Measurements from ENCODE around the gene RAX2.

Gene RAX2

DNA sequence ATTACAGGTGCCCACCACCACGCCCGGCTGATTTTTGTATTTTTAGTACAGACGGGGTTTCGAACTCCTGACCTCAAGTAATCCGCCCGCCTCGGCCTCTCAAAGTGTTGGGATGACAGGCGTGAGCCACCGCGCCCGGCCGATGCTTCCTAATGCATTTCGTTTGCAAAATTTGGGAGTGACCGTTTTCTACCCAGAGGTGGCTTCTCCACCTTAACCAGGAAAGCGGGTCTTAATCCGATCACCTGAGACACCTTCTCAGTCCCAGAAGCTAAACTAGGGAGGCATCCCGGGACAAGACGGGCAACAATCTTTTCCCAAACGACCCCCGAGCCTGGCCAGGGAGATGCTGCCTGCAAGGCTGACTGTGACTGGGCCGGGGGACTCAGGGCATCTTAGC is 29.0 kb upstream of the RAX2 start:
- DNase-seq: no peak

GRCh38 chr19:3798137-3798536 is 26.1 kb upstream of the RAX2 start:
- no peak for DNase-seq

DNA sequence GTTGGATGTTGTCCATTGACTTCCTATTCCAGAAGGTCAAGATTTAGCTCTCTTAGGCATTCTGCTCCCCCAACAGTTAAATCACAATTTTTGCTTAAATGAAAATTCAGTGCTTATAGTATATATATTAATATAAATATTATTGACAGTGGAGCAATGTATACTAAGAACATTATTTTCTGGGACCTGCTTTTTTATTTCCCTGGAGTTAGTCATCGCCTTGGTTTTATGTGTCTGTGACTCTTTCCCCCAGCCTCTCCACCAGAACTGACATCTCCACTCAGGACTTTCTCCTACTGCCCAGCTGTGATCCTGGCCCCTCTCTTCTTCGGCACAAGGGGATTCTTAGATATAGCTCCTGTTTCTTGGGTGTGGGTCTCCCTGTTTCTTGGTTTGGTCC is 24.3 kb upstream of the RAX2 start:
- DNase-seq: no peak

DNA sequence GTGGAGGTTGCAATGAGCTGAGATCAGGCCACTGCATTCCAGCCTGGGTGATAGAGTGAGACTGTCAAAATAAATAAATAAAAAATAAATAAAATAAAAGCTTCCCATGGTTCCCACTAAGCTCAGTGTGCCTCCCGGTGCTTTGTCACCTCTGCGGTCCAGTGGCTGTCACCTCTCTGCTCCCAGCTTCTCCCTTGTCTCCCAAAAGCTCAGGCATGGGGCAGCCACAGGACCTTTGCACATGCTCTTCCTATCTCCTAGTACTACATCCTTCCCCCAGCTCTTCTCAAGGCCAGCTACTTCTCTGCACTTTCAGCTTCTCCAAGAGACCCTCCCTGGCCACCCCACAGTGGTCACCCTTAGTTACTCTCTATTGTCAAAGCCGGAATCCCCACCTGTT is 21.8 kb upstream of the RAX2 start:
- DNase-seq: no peak

- no peak for DNase-seq
Measured at GRCh38 chr19:3792114-3792513, 20.1 kb upstream of the RAX2 start.

GRCh38 chr19:3790941-3791340 is 18.9 kb upstream of the RAX2 start:
- no peak for DNase-seq

DNA sequence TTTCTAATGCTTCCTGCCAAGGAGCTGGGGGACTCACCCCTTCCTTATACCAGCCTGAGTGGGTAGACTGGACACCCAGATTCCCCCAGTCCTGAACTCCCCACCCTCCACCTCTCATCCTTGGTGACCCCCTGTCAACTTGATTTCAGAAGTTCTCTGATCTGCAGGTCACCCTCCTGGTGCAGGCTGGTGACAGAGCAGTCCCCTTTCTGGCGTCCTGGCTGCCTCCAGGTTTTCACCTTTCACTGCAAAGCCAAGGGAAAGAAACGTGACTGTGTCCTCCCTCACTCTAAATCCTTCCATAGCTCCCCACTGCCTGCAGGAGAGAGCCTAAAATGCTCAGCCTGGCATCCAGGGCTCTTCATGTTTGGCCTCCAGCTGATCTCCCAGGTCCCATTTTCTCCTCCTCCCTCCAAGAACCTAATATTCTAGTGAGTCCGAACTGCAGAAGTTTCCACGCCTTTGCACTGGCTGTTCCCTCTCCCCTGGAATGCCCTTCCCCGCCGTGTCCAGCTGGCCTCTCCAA is 18.2 kb upstream of the RAX2 start:
- DNase-seq: no peak

DNA sequence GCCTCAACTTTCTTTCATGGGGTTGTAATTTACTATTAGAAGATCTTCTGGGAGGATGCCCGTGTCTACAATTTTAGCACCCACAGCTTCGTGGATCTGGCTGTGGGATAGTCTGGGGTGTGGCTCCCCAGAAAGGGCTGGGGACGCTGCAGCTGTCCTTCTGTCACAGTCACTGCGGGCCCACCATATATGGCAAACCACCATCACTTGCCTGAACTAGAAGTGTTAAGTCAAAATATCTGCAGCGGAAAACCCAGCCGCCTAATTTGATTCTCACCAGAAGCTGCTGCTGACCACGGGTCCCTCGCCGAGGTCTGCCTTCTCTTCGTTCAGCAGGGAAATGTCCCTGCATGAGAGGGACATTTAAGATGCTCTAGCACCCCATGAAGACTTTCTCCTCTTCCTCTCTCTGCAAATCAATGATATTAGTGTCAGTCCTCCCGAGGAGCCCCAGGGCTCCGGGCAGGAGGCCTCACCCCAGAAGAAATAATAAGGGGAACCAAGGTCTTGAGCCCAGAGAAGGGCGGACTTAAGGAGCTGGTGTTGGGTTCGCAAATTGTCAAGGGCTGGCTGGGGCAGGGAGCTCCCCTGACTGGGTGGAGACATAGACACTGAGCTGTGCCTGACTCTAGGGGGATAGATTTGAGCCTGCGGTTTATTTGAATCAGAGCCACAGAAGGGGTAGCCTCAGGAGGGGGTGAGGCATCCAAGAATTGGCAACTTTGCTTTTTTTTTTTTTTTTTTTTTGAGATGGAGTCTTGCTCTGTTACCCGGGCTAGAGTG is 17.2 kb upstream of the RAX2 start:
- no peak for DNase-seq

DNA sequence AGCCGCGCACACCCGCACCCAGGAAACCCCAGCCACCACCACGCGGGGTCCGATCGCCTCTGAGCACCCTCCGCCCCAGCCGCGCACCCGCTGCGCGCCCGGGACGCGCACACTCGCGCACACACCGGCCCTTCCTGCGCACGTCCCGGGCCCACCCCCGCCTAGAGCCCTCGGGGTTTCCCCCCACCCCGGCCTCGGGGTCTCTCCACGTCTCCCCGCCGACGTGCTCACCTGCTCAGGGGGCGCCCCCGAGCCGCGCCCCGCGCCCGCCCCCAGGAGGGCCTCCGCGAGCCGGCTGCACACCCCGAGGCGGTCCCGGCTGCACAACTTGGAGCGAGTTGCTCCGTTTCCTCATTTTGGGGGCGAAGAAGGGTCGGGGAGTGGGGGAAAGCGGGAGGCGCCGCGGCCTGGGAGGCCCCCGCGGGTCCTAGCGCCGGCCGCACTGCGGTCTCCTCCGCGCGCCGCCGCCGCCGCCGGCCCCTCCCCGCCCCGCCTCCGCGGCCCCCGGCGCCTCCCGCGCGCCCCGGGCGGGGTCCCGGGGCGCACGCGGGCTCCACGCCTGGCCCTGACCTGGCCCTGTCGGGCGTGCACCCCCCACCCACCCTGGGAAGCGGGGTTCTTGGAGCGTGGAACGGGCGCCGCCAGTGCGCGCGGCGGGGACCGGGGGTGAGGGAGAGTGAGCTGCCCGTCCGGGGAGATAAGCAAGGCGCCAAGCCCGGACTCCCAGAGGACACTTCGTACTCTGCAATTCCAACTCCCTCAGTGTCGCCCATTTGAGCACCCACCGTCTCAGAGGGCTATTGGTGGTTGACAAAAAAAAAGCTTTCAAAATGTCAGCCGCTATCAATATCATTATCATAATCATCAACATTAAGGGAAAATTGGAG is 14.2 kb upstream of the RAX2 start, which contains the start of gene MATK:
TSS of gene MATK (minus strand) at position 444 of the 887 bp plus-strand sequence. CDS start 1,246 bp downstream, outside the sequence.
- DNase-seq: no peak

DNA sequence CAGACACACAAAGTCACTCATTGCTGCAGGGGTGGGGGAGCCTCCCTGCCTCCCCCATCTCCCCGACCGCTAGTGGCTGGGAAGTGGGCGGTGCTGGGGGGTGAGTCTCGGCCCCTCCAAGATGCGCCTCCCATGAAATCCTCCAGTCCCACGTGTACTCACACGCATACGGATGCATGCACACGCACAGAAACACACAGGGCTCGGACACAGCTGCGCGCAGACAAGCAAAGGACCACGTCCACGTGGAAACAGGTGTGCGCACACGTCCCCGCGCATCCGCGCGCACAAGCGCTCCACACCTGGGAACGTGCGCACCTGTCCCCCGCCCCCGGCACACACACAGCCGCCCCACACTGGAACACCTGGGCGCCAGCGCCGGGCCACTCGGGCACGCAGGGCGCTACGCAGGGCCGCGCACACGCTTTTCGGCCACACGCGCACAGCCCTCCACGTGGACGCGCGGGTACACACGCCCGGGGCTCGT is 13.5 kb upstream of the RAX2 start:
- no peak for DNase-seq

GRCh38 chr19:3784607-3785450 is 12.8 kb upstream of the RAX2 start:
- DNase-seq: no peak

DNA sequence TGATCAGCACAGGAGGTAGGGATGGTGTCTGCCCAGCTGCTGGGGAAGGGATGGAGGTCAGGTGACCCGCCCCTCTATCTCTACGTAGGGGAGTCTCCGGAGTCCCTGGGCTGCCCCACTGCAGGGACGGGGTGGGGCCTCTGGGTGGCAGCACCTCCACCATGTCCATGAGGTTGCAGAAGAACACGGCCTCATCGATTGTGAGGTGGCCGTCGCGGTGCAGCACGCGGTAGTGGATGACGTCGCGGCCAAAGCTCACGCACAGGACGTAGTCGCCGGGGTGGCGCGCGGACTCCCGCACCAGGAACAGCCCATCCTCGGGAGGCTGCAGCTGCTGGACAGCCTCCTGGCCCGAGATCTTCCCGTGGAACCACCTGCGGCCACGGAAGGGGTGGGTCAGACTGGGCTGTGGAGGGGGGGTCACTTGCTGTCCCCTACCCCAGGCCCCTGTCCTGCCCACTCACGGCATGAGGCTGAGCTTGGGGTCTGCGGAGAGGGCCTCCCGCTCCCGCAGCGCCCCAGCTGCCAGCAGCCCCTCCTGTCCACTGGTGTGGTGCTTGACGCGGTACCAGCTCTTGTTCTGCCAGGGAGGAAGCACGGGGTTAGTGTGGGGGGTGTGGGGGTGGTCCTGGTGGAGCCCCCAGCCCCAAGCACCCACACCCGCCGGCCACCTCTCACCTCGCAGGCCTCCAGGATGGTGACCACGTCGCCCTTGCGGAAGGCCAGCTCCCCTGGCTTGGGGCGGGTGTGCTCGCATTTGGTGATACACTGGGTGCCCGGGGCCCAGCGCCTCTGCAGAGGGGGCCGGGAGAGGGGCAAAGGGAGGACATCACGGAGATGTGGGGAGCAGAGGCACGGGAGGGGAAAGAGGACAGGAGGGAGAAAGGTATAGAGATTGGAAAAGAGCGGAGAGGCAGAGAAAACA is 11.9 kb upstream of the RAX2 start:
- no peak for DNase-seq

DNA sequence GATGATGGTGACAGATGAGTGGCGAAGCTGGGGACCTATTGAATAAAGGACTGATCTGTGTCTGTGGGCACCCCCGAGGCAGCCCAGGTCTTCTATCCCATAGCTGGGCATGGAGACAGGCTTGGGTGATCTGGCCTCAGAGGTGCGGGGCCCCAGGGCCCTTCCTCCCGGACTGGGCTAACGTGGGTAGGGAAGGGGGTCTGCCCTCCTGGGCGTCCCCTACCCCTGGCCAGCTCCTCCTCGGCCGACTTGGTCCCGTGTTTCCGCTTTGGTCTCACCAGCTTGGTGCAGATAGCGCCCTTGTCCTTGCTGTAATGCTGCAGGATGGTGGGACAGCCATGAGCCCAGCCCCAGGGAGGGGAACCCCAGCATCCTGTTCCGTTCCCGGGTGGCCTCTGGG is 10.9 kb upstream of the RAX2 start:
- no peak for DNase-seq

DNA sequence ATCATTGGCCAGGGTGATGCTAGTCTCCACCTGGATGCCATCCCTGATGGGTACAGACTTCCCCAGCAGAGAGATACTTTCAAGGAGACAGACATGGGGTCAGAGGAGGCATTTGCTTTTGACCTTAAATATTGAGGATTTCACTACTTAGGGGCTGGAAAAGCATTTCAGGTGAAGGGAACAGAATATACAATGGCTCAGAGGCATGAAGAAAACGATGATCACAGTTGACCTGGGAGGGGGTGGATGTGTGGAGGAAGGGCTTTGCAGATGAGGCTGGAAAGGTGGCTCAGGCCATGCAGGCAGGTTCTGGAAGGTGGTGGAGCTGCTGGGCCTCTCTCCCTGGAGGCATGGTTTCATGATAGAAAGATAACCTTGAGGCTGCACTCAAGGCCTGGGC is 10.3 kb upstream of the RAX2 start:
- DNase-seq: no peak

GRCh38 chr19:3781603-3782002 is 9.6 kb upstream of the RAX2 start:
- DNase-seq: no peak

DNA sequence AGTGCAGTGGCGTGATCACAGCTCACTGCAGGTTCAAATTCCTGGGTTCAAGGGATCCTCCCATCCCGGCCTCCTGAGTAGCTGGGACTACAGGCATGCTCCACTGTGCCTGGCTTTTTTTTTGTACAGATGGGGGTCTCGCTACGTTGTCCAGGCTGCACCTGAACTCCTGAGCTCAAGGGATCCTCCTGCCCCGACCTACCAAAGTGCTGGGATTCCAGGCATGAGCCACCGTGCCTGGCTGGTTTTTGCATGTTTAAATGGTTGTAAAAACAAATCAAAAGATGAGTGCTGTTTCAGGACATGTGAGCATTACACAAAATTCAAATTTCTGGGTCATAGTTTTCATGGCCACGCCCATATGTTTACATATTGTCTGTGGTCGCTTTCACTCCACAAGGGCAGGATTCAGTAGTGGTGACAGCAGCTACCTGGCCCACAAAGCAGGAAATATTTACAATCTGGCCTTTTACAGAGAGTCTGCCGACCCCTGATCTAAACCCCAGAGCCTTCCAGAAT is 8.8 kb upstream of the RAX2 start:
- DNase-seq: no peak

DNA sequence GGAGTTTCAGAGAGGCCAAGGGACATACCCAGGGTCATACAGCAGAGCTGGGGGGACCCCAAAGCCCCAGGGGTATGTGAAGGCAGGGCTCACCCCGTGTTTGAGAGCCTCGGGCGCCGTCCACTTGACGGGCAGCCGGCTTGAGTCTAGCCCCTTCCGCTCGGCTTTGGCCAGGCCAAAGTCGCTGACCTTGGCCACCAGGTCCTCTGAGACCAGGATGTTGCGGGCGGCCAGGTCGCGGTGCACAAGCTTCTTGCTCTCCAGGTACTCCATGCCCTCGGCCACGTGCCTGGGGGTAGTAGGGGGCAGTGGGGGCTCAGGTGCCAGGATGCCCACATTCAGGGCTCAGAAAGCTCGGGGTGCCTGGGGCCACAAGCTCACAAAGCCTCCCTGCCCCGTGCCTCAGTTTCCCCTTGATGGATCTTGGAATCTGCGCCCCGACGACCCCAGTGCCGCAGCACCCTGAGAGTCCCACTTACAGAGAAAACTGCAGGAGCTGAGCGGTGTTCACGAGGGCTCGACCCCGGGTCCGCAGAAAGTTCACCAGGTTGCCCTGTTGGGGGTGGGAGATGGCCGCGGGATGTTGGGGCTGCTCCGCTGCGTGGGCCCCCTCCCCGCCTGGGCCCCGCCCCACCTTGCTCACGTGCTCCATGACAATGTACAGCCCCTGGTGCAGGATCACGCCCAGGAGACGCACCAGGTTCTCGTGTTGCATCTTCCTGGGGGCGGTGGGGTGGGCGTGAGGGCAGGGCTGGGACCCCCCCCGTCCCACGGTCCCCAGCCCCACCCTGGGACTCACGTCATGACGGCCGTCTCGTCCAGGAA is 7.1 kb upstream of the RAX2 start:
- DNase-seq: no peak

DNA sequence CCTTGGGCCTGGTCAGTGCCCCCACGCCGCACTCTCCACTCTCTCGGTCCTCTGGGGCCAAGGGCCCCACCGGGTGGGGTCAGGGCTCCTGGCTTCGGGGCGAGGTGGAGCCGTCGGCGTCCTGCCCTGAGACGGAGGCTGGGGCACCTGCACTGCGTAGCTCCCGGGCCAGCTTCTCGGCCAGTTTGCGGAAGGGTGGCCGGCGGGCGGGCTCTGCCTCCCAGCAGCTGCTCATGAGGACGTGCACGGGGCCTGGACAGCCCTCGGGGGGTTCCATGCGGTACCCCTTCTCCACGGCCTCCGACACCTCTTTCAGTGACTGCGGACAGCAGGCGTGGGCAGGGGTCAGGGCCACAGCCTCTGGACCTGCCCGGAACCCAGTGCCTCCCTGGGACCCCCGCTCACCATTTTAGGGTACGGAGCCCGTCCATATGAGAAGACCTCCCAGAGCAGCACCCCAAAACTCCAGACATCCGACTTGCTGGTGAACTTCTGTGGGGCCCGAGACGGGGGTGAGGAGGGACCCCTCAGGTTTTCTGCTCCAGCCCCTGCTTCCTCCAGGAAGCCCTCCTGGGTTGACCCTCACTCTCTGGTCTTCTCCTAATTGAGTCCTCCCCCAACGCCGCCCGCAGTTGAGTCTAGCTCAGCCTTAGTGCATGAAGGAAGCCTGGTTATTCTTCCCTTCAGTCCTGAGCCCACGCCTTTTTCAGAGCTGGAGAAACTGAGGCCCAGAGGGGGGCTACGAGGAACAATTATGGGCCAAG is 6.3 kb upstream of the RAX2 start:
- DNase-seq: no peak

DNA sequence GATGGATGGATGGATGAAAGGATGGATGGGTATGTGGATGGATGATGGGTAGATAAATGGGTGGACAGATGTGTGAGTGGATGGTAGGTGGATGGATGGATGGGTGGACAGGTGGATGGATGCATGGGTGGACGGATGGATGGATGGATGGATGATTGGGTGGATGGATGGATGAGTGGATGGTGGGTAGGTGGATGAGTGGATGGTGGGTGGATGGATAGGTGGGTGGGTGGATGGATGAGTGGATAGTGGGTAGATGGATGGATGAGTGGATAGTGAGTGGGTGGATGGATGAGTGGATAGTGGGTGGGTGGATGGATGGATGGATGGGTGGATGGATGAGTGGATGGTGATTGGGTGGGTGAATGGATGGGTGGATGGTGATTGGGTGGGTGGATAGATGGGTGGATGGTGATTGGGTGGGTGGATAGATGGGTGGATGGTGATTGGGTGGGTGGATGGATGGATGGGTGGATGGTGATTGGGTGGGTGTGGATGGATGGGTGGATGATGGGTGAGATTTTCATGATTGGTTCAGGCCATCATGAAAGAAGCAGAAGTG is 4.5 kb upstream of the RAX2 start:
- DNase-seq: no peak
